Esophagus squamous epithelium (tissue), 4 donors: Measurements from ENCODE around the gene ADGRA3.
"Not testable (repeated sequence)": the region's sequence is repeated elsewhere in the genome, so short reads cannot be mapped to it uniquely, and the experiment has no call there.

Experiments
- POLR2A ChIP-seq, 4 donors: fragments of 450-650 bp; IDR thresholded peaks; one replicate each; pipeline ENCODE4 v1.6.1; 2017; ENCODE audit warnings: antibody characterized with exemption in 4 of 4, mild to moderate bottlenecking in 4 of 4, moderate library complexity in 3 of 4
- TF ChIP-seq, protein P1 (sequence below), 6 experiments: fragments of 450-650 bp in 4 of 6; fragments of 200-600 bp in 2 of 6; sonication (generic) in 2 of 6; IDR thresholded peaks; one replicate each; pipeline ENCODE4 v1.5.1; 2016 to 2019; ENCODE audit warnings: antibody characterized with exemption in 6 of 6, mild to moderate bottlenecking in 4 of 6, moderate library complexity in 4 of 6

DNA sequence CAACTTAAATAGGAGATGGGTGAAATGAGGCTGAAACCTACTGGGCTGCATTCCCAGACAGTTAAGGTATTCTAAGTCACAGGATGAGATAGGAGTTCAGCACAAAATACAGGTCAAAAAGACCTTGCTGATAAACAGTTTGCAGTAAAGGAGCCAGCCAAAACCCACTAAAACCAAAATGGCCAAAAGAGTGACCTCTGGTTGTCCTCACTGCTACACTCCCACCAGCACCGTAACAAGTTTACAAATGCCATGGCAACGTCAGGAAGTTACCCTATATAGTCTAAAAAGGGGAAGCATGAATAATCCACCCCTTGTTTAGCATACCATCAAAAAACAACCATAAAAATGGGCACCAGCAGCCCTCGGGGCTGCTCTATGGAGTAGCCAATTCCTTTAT lies 133.7 kb downstream of the ADGRA3 start:
- TF ChIP-seq, protein P1, sequence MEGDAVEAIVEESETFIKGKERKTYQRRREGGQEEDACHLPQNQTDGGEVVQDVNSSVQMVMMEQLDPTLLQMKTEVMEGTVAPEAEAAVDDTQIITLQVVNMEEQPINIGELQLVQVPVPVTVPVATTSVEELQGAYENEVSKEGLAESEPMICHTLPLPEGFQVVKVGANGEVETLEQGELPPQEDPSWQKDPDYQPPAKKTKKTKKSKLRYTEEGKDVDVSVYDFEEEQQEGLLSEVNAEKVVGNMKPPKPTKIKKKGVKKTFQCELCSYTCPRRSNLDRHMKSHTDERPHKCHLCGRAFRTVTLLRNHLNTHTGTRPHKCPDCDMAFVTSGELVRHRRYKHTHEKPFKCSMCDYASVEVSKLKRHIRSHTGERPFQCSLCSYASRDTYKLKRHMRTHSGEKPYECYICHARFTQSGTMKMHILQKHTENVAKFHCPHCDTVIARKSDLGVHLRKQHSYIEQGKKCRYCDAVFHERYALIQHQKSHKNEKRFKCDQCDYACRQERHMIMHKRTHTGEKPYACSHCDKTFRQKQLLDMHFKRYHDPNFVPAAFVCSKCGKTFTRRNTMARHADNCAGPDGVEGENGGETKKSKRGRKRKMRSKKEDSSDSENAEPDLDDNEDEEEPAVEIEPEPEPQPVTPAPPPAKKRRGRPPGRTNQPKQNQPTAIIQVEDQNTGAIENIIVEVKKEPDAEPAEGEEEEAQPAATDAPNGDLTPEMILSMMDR (IDR thresholded peaks at IDR 0.05): not testable (repeated sequence)
- not testable (repeated sequence) for TF ChIP-seq POLR2A (IDR thresholded peaks at IDR 0.05)
